NCI-H2171 treated with DMSO at 0.1 percent for 48 hours (cell line): ENCODE measurements around the gene PCK2.
A peak's percentile ranks its signal among the peaks of the same experiment; 100 is the strongest.

ENCODE experiments used
- DNase-seq: peaks from one replicate; lab custom pipeline; 2025; lab: John Stamatoyannopoulos, UW

PCK2 gene

GRCh38 chr14:24115422-24116127 is 21.5 kb downstream of the PCK2 start:
- DNase-seq = no peak

- DNase-seq = no peak
Observed at GRCh38 chr14:24116128-24116814, 22.2 kb downstream of the PCK2 start.

DNA sequence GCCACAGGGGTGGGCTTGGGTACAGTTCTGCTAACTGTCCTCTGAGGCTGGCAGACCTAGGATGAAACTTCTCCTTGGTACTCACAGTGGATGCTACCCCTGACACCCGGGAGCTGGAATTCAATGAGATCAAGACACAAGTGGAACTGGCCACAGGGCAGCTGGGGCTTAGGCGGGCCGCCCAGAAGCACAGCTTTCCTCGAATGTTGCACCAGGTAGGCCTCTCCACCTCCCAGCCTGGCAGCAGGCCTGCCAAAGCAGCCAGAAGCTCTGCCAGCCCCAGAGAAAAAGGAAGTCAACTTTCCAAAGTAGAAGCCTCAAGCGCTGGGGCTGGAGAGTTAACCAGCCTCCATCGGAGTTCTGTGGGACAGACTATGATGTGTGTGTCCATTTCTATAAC is 23.1 kb downstream of the PCK2 start:
- no peak for DNase-seq

- no peak for DNase-seq
Observed at GRCh38 chr14:24119691-24120090, 25.6 kb downstream of the PCK2 start.

GRCh38 chr14:24121210-24121609 is 27.1 kb downstream of the PCK2 start:
- no peak for DNase-seq

- DNase-seq = no peak
Observed at GRCh38 chr14:24122416-24122815, 28.3 kb downstream of the PCK2 start.

DNA sequence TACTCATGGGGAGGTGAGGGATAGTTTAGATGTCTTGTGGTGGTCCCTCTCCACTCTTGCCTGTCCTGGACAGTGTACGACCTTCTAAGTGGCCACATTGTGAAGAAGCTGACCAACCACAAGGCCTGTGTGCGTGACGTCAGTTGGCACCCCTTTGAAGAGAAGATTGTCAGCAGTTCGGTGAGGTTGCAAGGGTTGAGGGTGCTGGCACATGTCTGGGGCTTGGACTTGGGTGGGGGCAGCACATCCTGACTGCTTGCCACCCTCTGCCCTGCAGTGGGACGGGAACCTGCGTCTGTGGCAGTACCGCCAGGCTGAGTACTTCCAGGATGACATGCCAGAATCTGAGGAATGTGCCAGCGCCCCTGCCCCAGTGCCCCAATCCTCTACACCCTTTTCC is 28.8 kb downstream of the PCK2 start:
- no peak for DNase-seq

DNA sequence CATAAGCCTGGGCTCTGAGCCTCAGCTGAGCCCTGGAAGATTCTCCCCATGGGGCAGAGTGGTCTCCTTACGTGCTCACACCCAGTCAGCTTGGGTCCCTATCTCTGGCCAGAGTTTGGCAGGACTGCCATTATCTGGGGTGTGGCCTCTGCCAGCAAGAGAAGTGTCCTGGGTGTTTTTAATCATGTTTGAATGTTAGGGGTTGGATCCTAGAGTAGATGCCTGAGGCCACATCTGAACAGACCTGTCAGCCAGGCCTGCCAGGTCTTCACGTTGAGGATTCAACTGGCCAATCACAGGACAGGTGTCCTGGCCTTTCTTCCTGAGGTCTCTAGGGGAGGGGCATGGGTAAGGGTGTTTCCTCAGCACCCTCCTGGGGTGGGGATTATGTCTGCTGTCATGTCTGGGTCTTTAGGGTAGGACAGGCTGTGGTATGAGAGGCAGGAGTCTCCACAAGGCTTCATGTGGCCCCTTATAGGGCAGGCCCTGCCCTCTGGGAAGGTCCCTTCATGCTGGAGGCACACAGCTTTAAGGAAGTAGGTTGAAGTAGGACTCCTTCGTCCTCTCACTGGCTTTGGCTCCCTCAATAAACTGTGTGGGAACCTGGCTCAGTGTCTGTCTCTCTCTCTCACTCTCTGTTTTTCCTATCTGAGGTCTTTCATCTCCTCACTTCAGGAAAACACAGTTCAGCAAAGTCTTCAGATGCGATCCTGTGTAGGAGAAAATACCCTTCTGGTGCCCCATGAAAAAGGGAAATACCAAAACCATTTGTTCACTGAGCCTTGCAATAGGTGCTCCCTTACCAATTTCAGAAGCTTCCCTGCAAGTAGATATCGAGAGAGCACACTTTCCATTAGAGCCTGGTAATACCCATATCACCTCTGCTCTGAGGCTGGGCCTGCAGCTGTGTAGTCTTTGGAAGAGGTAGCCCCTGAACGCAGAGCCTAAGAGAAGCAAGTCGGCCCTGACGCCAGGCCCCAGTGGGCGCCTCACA is 29.6 kb downstream of the PCK2 start:
- DNase-seq = no peak

- no peak for DNase-seq
Observed at GRCh38 chr14:24126939-24127338, 32.8 kb downstream of the PCK2 start.

GRCh38 chr14:24127673-24128072 is 33.6 kb downstream of the PCK2 start:
- DNase-seq = no peak

DNA sequence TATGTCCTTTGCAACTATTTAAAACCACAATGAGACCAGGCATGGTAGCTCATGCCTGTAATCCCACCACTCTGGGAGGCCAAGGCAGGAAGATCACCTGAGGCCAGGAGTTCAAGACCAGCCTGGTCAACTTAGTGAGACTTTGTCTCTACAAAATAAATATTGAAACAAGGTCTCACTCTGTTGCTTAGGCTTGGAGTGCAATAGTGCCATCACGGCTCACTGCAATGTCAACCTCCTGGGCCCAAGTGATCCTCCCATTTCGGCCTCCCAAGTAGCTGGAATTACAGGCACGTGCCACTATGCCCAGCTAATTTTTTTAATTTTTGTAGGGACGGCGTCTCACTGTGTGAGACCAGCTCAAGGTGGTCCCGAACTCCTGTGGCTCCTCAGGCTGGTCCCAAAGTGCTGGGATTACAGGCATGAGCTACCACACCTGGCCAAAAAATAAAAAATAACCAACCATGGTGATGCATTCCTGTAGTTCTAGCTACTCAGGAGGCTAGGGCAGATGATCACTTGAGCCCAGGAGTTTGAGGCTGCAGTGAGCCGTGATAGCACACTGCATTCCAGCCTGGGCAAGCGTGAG is 35.4 kb downstream of the PCK2 start:
- DNase-seq = no peak

- no peak for DNase-seq
Observed at GRCh38 chr14:24130380-24130716, 36.2 kb downstream of the PCK2 start, which contains the start of gene FITM1. TSS of gene FITM1 (plus strand) at chr14:24130659. CDS start at chr14:24131564, 905 bp downstream.

GRCh38 chr14:24130717-24131548 is 36.8 kb downstream of the PCK2 start:
- no peak for DNase-seq

GRCh38 chr14:24131549-24131966 is 37.4 kb downstream of the PCK2 start:
- DNase-seq = no peak

DNA sequence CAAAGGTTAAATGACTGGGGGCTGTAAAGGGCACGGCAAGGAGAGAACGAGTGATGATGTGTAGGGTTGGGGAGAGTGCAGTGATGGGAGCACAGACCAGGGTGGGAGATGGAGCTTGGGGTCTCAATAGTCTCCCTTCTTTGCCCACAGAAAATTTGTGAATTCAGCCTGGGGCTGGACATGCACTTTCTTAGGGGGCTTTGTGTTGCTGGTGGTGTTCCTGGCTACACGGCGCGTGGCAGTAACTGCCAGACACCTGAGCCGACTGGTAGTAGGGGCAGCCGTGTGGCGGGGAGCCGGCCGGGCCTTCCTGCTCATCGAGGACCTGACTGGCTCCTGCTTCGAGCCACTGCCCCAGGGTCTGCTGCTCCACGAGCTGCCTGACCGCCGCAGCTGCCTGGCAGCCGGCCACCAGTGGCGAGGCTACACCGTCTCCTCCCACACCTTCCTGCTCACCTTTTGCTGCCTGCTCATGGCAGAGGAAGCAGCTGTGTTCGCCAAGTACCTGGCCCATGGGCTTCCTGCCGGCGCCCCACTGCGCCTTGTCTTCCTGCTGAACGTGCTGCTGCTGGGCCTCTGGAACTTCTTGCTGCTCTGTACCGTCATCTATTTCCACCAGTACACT is 38.1 kb downstream of the PCK2 start:
- no peak for DNase-seq

- DNase-seq = no peak
Observed at GRCh38 chr14:24132976-24133375, 38.9 kb downstream of the PCK2 start.

DNA sequence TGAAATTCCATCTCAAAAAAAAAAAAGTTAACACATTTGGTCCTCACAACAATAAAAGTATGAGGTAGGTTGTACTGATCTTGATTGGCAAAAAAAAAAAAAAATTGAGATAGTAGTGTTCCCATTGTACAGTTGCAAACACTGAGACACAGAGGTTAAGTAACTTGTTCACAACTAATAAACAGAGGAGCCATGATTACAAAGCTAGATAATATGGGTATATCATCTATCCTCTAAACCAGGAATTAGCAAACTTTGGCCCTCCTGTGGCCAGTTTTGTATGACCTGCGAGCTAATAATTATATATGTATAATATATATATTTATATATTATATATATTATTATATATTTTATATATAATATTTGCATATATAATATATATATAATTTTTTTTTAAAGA is 39.6 kb downstream of the PCK2 start:
- DNase-seq = no peak

DNA sequence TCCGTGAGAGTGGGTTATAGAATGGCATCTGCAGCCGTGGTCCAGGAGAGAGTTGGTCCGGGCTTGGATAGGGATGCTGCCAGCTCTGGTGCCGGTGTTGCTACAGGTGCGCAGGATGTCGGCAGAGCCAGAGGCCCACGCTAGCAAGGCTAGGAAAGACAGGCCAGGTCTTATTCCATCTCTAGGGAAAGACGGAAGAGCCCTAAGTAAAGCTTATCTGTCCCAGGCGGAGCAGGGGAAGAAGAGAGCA is 41.4 kb downstream of the PCK2 start:
- DNase-seq = no peak

DNA sequence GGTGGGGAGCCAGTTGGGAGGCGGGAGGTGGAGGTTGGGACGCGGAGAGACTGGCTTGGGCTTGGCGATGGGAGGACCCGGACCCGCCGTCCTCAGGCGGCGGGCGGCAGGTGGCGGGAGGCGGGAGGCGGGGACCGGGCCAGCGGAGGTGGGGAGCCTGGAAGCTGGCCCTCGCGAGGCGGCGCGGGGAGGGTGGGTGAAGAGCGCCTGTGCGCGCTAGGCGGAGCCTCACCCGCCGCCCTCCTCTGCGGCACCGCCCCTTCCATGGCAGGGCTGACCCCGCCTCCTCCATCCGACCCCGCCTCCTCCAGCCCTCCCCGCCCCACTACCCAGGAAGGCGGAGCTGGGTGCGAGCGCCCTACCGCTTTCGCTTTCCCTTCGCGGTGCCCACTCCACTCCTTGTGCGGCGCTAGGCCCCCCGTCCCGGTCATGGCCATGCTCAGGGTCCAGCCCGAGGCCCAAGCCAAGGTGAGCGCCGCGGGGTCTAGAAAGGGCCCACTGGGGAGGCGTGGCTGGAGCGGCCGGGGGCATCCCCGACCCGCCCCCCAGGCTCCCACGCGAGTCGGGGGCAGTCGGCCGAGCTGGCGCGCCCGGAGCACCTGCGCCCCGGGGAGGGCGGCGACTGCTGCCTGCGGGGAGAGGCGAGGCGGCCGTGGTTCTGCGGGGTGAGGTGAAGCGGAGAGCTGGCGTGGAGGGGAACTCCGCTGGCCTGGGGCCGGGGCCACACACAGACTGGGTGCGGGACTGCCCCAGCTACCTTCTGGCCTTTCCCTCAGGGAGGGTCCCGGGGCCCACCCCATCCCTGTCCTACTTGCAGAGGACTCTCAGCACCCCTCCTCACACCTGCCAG is 41.9 kb downstream of the PCK2 start, which contains the start of gene PSME1:
PSME1 (plus strand) TSS at position 361 of the 850 bp plus-strand sequence; CDS start at position 430, 69 bp downstream.
- peak; percentile 91 for DNase-seq
